Neuron (in vitro differentiated cells): ENCODE results near the gene KCNAB2.

Experiments
- H2AFZ ChIP-seq: one replicate; pipeline ENCODE4 v1.6.1; 2013; ENCODE audit warnings: low read depth, mild to moderate bottlenecking, inconsistent platforms, low read length, moderate library complexity
- H3K27me3 ChIP-seq: one replicate; pipeline ENCODE4 v1.6.1; 2013; ENCODE audit warnings: low read length; ENCODE audit not compliant: insufficient read depth
- H3K36me3 ChIP-seq: one replicate; pipeline ENCODE4 v1.6.1; 2013; ENCODE audit warnings: low read length; ENCODE audit not compliant: insufficient read depth
- H3K4me1 ChIP-seq: one replicate; pipeline ENCODE4 v1.6.1; 2013; ENCODE audit warnings: low read length; ENCODE audit not compliant: insufficient read depth
- H3K4me3 ChIP-seq: 2 replicates; pipeline ENCODE4 v1.5.1; 2013; ENCODE audit warnings: mild to moderate bottlenecking, low read length, moderate library complexity
- H3K9me3 ChIP-seq: one replicate; pipeline ENCODE4 v1.6.1; 2013; ENCODE audit warnings: low read length

KCNAB2 gene

DNA sequence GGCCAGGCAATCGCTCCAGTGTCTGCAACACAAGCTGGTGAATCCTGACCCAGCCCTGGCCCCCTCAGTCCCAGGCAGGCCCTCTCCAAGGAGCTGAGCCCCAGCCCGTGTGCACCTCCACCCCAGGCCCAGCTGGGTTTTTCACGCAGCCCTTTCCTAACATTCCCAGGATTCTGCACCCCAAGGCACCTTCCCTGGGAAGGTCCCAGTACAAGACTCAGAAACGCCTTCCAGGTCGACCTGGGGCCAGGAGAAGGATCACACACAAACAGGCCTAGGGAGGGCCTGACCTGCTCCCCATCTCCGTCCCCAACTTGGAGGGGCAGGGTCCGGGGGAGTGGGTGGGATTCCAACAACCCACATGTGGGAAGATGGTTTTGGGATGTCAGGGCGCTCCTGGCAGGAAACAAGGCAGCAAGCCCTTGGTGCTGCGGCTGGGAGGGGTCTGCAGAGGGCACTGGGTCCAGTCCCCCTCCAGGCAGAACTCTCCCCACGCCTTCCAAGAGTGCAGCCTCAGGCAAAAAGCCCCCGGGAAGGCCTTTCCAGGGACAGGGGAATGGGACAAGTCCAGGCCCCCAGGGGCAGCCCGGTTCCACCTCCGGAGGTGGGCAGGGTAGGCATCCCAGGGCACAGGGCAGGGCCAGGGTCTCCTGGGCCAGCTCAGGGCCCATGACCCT lies 58.3 kb downstream of the KCNAB2 start:
- H2AFZ ChIP-seq: no peak overlapping the region
- peaks cover 24% of the 10 kb centered on the region for H3K27me3 ChIP-seq
- H3K4me1 ChIP-seq: peaks cover 13% of the 10 kb centered on the region
- H3K9me3 ChIP-seq: no peaks in the 10 kb centered on the region
- H3K36me3 ChIP-seq: no peaks in the 10 kb centered on the region
- H3K4me3 ChIP-seq: no peak overlapping the region

DNA sequence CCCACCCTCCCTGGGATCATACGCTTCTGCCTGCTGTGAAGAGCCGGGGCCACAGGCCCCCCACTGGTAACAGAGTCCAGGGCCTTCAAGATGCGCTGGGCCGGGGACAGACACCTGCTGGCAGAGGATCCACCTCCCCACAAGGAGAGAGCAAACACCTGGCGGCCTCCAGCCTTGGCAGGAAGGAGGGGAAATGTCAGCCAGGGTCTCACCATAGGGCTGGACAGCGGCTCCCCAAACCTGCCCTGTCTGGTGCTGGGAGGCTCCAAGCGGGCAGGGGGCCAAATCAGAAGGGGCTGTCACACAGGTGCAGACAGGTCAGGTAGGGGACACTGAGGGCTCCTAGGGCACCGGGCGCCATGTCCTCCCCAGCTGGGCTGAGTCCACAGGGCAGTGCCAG lies 58.9 kb downstream of the KCNAB2 start:
- H3K9me3 ChIP-seq: no peaks in the 10 kb centered on the region
- H3K27me3 ChIP-seq: peaks cover 27% of the 10 kb centered on the region
- H3K36me3 ChIP-seq: no peaks in the 10 kb centered on the region
- H3K4me3 ChIP-seq: no peak overlapping the region
- H3K4me1 ChIP-seq: peaks cover 13% of the 10 kb centered on the region
- no peak overlapping the region for H2AFZ ChIP-seq

DNA sequence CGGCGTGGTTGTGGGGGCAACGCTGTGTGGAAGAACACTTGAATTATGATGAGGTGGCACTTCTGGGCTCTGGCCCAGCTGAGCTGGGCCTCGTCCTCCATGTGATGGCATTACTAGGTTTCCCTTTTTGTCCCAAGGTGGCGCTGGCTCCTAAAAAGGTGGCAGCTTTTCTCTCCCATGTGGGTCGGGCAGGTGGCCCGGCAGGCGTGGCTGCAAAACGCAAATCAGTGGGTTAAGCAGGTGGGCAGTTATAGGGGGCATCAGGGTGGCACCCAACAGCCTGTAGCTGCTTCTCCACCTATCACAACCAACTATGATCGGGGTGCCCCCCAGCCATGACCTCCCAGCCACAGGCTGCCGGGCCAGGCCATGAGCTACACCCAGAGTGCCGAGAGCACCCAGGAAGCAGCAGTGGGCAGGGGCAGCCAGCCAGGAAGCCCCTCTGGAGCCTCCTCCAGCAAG lies 59.6 kb downstream of the KCNAB2 start:
- Histone ChIP-seq H3K36me3 (no peaks in the 10 kb centered on the region), H3K4me3 (no peak overlapping the region), H3K4me1 (peaks cover 12% of the 10 kb centered on the region), H3K27me3 (peaks cover 29% of the 10 kb centered on the region), H3K9me3 (no peaks in the 10 kb centered on the region), H2AFZ (no peak overlapping the region)

DNA sequence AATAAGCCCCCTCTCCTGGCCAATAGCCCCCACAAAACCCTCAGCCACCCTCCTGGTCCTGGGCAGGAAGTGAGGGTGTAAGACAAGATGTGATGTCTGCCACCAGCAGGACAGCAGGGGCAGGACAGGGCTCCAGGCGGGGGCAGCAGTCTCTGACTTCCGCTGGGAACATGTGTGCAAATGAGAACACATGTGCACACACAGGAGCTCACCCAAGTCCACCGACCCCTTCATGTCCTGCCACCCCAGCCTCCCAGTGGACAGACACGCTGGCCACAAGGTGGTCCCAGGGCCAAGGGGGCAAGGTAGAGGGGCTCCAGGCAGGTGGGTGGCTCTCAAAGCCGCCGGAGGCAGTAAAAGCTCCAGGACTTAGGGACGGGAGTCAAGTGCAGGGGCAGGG lies 60.1 kb downstream of the KCNAB2 start:
- Histone ChIP-seq H2AFZ (no peak overlapping the region), H3K36me3 (no peaks in the 10 kb centered on the region), H3K4me3 (no peak overlapping the region), H3K4me1 (peaks cover 7% of the 10 kb centered on the region), H3K9me3 (no peaks in the 10 kb centered on the region), H3K27me3 (peaks cover 29% of the 10 kb centered on the region)

DNA sequence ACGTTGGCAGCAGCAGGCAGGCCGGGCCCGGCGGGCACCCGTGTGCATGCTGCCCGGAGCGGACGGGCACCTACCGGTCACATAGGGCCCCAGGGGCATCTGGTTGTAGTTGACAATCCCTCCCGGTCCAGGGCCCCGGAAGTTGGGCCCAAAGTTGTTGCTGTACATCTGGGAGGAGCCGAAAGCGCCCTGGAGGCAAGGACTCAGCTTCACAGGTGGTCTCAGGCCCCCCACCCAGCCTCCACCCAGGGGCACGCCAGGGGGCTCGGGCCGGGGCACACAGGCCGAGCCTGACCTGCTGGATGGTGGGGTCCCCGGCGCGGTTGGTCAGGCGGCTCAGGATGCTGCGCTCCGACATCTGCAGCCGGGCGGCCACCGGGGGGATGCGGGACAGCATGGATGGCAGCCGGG lies 60.6 kb downstream of the KCNAB2 start:
- no peaks in the 10 kb centered on the region for H3K36me3 ChIP-seq
- H3K4me3 ChIP-seq: no peak overlapping the region
- peaks cover 27% of the 10 kb centered on the region for H3K27me3 ChIP-seq
- no peaks in the 10 kb centered on the region for H3K9me3 ChIP-seq
- H3K4me1 ChIP-seq: peaks cover 1% of the 10 kb centered on the region
- no peak overlapping the region for H2AFZ ChIP-seq

DNA sequence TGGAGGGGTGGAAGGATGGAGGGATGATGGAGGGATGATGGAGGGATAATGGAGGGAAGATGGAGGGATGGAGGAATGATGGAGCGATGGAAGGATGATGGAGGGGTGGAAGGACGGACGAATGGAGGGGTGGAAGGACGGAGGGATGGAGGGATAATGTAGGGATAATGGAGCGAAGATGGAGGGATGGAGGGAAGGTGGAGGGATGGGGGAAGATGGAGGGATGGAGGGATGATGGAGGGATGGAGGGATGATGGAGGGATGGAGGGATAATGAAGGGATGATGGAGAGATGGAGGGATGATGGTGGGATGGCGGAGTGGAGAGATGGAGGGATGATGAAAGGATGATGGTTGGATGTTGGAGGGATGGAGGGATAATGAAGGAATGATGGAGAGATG lies 61.3 kb downstream of the KCNAB2 start:
- H3K9me3 ChIP-seq: no peaks in the 10 kb centered on the region
- no peaks in the 10 kb centered on the region for H3K4me1 ChIP-seq
- H3K4me3 ChIP-seq: no peak overlapping the region
- no peak overlapping the region for H2AFZ ChIP-seq
- no peaks in the 10 kb centered on the region for H3K36me3 ChIP-seq
- peaks cover 27% of the 10 kb centered on the region for H3K27me3 ChIP-seq

DNA sequence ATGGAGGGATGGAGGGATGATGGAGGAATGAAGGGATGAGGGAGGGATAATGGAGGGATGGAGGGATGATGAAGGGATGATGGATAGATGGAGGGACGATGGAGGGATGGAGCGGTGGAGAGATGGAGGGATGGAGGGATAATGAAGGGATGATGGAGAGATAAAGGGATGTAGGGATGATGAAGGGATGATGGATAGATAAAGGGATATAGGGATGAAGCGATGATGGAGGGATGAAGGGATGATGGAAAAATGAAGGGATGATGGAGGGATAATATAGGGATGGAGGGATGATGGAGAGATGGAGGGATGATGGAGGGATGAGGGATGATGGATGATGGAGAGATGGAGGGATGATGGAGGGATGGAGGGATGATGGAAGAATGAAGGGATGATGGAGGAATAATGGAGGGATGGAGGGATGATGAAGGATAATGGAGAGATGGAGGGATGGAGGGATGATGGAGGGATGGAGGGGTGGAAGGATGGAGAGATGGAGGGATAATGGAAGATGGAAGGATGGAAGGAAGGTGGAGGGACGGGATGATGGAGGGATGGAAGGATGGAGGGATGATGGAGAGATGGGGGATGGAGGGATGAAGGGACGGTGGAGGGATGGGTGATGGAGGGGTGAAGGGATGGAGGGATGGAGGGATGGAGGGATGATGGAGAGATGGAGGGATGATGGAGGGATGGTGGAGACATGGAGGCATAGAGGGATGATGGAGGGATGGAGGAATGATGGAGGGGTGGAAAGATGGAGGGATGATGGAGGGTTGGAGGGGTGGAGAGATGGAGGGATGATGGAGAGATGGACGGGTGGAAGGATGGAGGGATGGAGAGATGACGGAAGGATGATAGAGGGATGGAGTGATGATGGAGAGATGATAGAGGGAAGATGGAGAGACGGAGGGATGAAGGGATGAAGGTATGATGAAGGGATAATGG lies 62.0 kb downstream of the KCNAB2 start:
- no peak overlapping the region for H3K4me3 ChIP-seq

DNA sequence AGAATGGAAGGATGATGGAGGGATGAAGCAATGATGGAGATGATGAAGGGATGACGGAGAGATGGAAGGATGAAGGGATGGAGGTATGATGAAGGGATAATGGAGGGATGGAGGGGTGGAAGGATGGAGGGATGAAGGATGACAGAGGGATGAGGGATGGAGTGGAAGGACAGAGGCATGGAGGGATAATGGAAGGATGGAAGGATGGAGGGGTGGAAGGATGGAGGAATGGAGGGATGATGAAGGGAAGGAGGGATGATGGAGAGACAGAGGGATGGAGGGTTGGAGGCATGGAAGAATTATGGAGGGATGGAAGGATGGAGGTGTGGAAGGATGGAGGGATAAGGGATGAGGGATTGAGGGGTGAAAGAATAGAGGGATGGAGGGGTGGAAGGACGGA lies 62.8 kb downstream of the KCNAB2 start:
- Histone ChIP-seq H3K4me3 (no peak overlapping the region), H3K9me3 (no peaks in the 10 kb centered on the region), H3K4me1 (no peaks in the 10 kb centered on the region), H3K36me3 (no peaks in the 10 kb centered on the region), H2AFZ (no peak overlapping the region), H3K27me3 (peaks cover 15% of the 10 kb centered on the region)

More for the DNA sequence above, 62.0 kb downstream of the KCNAB2 start:
- Histone ChIP-seq H3K36me3 (no peaks in the 10 kb centered on the region), H2AFZ (no peak overlapping the region), H3K4me1 (no peaks in the 10 kb centered on the region), H3K27me3 (peaks cover 21% of the 10 kb centered on the region), H3K9me3 (no peaks in the 10 kb centered on the region)

DNA sequence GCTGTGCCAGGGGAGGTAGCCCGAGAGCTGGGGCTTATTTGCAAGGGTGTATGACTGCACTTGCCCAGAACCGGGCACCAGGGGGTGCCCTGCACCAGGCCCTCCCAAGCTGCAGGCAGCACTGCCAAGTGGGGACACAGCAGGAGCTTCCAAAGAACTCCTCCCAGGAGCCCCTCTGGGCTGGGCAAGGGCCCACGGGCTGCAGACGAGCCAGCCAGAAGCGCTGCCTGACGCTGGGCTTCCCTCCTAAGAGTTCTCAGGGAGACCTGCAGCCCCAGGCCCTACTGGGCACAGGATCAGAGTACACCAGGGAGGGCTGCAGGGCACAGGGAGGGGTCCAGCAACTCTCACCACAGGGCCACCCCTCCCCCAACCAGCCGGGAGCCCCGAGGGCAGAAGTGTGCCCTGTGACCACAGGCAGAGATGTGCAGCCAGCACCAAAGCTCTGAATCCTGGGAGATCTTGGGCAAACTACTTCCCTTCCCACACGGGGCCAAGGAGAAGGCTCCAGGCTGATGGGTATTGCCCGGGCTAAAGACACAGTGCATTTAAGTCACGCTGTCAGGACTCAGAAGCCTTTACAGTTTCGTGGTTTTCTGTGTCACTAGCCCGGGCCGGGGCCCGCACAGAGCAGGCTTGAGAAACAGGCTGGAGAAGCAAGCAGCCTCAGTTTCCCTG lies 63.4 kb downstream of the KCNAB2 start:
- Histone ChIP-seq H3K27me3 (peaks cover 9% of the 10 kb centered on the region), H3K4me3 (no peak overlapping the region), H3K36me3 (no peaks in the 10 kb centered on the region), H2AFZ (no peak overlapping the region), H3K9me3 (no peaks in the 10 kb centered on the region), H3K4me1 (no peaks in the 10 kb centered on the region)

DNA sequence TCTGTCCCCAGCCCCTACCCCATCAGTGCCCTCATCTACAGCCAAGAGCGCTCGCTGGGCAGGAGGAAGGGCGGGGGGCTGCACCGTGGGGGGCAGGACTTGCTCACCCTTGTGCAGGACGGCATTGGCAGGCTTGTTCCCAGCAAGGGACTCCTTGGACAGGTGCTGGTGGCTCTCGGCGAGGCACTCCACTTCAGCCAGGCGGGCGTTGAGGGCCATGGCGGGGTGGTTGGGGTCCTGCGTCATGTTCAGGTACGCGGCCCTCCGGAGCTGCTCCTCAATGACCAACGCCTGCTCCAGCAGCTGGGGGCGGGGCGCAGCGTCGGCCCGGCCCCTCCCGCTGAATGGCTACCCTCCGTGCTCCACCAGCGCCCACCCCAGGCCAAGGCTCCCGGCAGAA lies 64.0 kb downstream of the KCNAB2 start:
- Histone ChIP-seq H3K4me3 (no peak overlapping the region), H3K27me3 (peaks cover 9% of the 10 kb centered on the region), H3K9me3 (no peaks in the 10 kb centered on the region), H2AFZ (no peak overlapping the region), H3K36me3 (no peaks in the 10 kb centered on the region), H3K4me1 (no peaks in the 10 kb centered on the region)

DNA sequence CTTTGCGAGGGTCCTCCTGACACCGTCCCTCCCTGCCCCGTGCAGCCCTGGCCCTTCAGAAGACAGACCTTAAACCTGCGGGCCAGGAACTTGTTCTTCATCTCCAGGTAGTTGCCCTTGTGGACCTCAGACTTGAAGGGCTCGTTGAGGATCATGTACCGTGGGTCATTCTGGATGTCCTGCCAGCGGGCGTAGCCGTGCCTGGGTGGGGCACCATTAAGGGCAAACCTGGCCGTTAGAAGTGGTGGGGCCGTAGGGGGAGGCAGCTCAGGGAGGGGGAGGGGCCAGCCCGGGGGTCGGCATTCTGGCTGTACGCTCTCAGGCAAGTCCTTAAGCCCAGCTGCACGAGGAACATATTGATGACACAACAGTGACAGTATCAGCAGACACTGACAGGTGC lies 64.6 kb downstream of the KCNAB2 start:
- Histone ChIP-seq H3K4me1 (no peaks in the 10 kb centered on the region), H3K27me3 (peaks cover 9% of the 10 kb centered on the region)

DNA sequence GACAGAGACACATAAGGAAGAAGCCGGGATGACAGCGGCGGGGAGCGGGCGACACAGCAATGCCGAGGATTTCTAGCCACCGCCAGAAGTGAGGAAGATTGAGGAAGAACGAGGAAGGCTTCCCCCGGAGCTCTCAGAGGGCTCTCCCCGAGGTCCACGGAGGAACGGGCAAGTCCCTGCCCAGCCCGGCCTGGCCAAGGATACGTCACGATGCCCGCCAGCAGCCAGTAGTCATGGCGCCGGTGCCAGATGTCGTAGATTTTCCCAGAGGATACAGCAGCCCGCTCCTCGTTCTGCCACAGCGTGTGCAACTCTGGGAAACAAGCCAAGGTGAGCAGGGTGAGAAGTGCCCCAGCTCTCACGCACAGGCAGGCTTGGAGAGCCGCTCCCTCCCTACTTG lies 65.9 kb downstream of the KCNAB2 start:
- Histone ChIP-seq H3K4me1 (no peaks in the 10 kb centered on the region), H3K9me3 (peaks cover 5% of the 10 kb centered on the region), H3K27me3 (peaks cover 5% of the 10 kb centered on the region), H3K36me3 (no peaks in the 10 kb centered on the region), H2AFZ (no peak overlapping the region), H3K4me3 (no peak overlapping the region)

More for the DNA sequence above, 64.6 kb downstream of the KCNAB2 start:
- H3K4me3 ChIP-seq: no peak overlapping the region
- H3K9me3 ChIP-seq: peaks cover 2% of the 10 kb centered on the region
- no peaks in the 10 kb centered on the region for H3K36me3 ChIP-seq
- no peak overlapping the region for H2AFZ ChIP-seq
